Measurements from ENCODE around the gene SNTG2.

DNA sequence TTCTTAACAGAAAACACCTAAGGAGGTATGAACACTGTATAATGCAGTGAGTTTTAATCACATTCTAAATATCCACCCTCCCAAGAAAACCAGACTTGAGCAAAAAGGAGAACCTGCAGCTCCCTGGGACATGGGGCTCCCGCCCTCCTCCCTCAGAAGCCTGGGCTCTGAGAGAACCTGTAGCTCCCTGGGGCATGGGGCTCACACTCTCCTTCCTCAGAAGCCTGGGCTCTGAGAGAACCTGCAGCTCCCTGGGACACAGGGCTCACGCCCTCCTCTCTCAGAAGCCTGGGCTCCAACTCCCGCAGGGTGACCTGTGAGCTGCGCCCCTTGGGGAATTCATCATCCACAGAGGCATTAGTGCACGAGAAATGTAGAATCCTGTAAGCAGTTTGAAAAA, 222.9 kb downstream of the SNTG2 start:
- TF ChIP-seq, protein P1, sequence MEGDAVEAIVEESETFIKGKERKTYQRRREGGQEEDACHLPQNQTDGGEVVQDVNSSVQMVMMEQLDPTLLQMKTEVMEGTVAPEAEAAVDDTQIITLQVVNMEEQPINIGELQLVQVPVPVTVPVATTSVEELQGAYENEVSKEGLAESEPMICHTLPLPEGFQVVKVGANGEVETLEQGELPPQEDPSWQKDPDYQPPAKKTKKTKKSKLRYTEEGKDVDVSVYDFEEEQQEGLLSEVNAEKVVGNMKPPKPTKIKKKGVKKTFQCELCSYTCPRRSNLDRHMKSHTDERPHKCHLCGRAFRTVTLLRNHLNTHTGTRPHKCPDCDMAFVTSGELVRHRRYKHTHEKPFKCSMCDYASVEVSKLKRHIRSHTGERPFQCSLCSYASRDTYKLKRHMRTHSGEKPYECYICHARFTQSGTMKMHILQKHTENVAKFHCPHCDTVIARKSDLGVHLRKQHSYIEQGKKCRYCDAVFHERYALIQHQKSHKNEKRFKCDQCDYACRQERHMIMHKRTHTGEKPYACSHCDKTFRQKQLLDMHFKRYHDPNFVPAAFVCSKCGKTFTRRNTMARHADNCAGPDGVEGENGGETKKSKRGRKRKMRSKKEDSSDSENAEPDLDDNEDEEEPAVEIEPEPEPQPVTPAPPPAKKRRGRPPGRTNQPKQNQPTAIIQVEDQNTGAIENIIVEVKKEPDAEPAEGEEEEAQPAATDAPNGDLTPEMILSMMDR (IDR thresholded peaks at IDR 0.05): no peak
- TF ChIP-seq POLR2A (IDR thresholded peaks at IDR 0.05): no peak
